Activated CD8-positive, alpha-beta memory T cell treated with anti-CD3 and anti-CD28 coated beads, Interleukin-2, amount 50 U/mL, for 24 hours (primary cell): Measurements from ENCODE around the gene YIPF7.

ENCODE experiments used
- DNase-seq: peaks from one replicate; pipeline ENCODE4 v3.0.0-alpha.2; 2020; ENCODE audit errors: extremely low read depth

Gene YIPF7

DNA sequence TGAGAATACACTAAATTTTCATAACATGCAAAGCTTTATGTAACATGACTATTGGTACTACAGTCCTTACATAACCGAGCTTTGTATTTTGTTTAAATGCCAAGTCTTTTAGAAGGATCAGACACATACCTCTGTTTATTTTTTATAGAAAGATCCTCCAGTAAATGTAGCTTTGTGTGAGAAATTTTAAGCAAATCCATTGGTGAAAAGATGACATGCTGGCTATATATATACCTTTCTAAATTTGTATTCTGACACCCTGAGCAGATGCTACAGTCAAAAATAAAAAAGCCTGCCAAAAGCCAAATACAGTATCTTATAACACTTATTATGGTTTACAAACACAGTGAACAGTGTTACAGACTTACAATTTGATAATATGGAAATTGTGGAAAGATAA, at the start of gene YIPF7:
TSS of gene YIPF7 (minus strand) at position 201 of the 400 bp plus-strand sequence. CDS start 1,525 bp downstream, outside the sequence.
- no peak for DNase-seq

DNA sequence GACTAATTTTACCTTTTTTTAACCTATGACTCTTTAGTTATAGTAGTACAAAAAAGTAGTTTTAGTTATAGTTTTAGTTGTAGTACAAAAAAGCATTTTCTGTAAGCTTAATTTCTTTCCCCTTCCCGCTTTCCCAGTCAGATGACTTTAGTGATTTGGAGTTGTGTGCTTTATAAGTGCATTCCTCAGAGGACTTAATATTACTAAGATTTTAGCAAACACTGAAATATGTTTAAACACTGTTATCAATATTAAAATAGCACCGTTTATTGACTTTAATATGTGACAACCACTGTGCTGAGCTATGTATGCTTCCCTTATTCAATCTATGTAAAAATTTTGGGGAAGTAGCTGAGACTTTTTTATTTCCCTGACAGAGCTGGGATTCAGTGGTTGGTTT, 49.6 kb upstream of the YIPF7 start:
- no peak for DNase-seq

DNA sequence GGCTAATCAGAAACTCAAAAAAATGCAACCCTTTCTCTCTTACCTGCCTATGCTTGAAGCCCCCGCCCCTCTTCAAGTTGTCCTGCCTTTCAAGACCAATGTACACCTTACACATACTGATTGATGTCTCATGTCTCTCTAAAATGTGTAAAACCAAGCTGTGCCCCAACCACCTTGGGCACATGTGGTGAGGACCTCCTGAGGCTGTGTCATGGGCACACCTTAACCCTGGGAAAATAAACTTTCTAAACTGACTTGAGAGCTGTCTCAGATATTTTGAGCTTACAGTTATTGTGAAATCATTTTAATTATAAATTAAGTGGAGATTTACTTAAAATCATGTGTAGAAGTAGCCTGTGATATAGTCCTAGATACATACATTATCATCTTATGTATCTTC, 49.0 kb upstream of the YIPF7 start:
- DNase-seq, result no peak

DNA sequence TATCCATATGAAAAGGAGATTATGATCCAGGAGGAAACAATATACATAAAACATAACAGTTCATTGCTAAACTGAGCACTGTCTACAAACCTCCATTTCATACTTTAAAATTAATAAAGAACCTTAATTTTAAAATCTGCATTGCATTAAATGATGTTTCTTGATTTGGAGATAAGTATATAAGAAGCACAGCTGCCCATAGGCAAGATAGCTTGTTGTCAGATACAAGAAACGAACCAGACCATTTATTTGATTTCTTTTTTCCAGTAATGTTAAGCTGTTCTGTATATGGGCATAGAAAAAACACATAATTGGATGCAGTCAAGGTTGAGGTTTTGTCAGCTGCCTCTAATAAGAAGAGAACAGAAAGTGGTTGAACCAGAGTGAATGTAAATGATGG, 33.2 kb upstream of the YIPF7 start:
- DNase-seq, result no peak

DNA sequence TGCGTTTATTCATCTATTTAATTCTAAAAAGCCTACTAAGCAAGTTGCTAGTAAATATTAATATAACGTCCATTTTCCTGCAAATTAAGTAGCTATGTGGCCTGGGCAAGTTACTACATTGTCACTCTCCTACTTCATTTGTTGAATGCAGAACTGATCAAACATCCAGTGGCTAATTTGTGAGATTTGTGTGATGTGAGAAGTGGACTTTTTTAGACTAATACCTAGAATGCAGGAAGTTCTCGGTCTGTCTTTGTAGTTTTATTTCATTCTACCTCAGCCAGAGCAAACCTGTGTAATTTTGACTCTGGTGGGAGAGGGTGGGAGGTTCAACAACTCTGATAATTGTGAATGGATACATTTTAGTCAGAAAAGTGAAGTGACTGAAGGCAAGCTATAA, 27.6 kb upstream of the YIPF7 start:
- no peak for DNase-seq

GRCh38 chr4:44678094-44679041, 26.9 kb upstream of the YIPF7 start, which contains the start of gene GUF1:
Gene GUF1 (plus strand): TSS chr4:44678420. CDS start chr4:44678623, 203 bp downstream.
- DNase-seq, result peak; percentile 74

GRCh38 chr4:44675366-44675765, 23.9 kb upstream of the YIPF7 start:
- DNase-seq, result no peak

DNA sequence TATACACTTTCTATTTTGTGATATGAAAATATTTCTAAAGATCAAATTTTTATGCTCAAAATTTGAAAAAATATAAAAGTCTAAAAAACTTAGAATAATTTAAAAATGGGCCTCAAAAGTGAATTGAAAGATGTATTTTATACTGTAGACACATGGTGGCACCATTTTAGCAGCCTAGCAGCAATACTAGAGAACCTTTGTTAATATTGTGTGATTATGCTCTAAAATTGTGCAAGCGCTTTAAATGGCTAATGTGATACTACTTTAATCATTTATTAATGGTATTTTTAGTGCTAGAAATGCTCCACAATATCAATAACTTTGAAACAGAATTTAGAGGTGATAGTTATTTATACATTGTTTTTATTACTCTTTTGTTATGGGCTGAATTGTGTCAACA, 23.0 kb upstream of the YIPF7 start:
- no peak for DNase-seq

GRCh38 chr4:44671636-44672035, 20.2 kb upstream of the YIPF7 start:
- DNase-seq, result no peak

- no peak for DNase-seq
Measured at GRCh38 chr4:44670506-44671199, 19.2 kb upstream of the YIPF7 start.

- DNase-seq, result no peak
Measured at GRCh38 chr4:44668526-44668925, 17.1 kb upstream of the YIPF7 start.

- no peak for DNase-seq
Measured at GRCh38 chr4:44663539-44664263, 12.3 kb upstream of the YIPF7 start.

GRCh38 chr4:44662623-44663005, 11.2 kb upstream of the YIPF7 start:
- no peak for DNase-seq

DNA sequence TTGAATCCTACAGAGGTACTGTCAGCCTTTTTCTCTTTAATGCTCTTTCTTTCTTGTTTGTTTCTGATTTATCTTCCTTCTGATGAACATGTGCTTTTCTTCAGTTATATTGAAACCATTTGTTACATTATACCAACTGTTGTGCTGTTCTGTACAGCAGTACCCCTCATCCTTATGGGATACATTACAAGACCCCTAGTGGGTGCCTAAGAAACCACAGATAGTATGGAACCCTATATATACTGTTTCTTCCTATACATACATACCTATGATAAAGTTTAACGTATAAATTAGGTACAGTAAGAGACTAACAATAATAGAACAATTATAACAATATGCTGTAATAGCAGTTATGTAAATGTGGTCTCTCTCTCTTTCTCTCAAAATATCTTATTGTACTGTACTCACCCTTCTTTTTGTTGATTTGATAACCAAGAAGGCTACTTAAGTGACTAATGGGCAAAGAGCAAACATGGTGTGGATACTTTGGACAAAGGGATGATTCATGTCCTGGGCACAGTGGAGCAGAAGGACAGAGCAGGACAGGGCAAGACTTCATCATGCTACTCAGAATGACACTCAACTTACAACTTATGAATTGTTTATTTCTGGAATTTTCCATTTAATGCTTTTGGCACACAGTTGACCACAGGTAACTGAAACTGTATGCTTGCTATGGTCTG, 10.7 kb upstream of the YIPF7 start:
- DNase-seq, result no peak

GRCh38 chr4:44660396-44660795, 9.0 kb upstream of the YIPF7 start:
- DNase-seq, result no peak

DNA sequence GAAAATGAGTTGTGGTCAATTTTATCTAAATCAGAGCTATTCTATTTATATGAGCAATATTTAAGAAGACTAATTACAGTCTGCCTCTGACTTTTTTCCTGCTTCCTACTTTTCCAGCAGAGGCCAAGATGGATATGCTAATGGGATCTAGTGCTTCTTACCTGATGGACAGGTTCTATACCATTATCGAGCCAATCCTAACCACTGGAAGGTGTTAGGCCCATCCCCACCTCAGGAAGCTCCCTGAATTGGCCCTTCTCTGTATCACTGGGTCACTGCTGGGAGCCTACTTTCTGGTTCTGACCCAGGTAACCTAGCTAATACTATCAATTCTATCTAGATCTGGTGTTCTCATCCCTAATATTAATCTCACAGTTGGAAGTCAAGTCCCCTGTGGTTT, 577 bp upstream of the YIPF7 start:
- DNase-seq, result no peak

- no peak for DNase-seq
Measured at GRCh38 chr4:44646151-44646550, 5.3 kb downstream of the YIPF7 start.

- no peak for DNase-seq
Measured at GRCh38 chr4:44638091-44638490, 13.3 kb downstream of the YIPF7 start.

DNA sequence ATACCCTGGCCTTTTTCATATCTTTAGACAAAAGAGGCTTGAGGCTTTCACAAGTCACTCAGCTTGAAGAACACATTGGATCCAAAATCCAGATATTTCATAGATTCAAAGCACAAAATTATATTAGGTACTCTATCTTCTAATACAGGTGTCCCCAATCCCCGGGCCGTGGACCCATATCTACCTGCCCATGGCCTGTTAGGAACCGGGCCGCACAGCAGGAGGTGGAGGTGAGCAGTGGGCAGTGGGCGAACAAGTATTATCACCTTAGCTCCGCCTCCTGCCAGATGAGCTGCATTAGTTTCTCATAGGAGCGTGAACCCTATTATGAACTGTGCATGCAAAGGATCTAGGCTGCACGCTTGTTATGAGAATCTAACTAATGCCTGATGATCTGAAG, 18.7 kb downstream of the YIPF7 start:
- no peak for DNase-seq

DNA sequence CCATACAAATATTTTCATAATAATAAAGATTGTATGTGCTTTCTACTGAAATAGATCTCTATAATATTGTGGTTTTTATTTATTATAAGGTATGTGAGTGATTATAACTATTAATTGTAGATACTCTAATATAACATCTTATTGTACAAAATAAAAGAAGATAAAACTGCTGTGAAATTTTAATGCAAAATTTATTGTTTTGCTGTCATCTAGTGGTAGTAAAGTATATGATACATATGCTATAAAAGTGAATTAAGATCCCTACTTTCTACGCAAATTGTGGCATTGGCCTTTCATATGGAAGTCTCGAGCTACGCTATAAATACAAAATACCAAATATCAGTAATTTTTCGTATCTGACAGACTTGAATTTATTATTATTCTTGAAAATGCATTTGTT, 19.3 kb downstream of the YIPF7 start:
- no peak for DNase-seq

GRCh38 chr4:44629280-44629866, 22.1 kb downstream of the YIPF7 start:
- DNase-seq, result no peak
